GM10266 (cell line): ENCODE data around the gene KLHL42.

Experiments used
- DNase-seq: peaks from one replicate; pipeline ENCODE4 v3.0.0; 2012; ENCODE audit errors: extremely low spot score
- CTCF ChIP-seq: IDR thresholded peaks from 2 replicates; pipeline ENCODE4 v1.5.1; 2012; ENCODE audit warnings: mild to moderate bottlenecking, low read depth; ENCODE audit not compliant: control insufficient read depth, insufficient read depth; ENCODE audit errors: missing control alignments

Gene KLHL42

DNA sequence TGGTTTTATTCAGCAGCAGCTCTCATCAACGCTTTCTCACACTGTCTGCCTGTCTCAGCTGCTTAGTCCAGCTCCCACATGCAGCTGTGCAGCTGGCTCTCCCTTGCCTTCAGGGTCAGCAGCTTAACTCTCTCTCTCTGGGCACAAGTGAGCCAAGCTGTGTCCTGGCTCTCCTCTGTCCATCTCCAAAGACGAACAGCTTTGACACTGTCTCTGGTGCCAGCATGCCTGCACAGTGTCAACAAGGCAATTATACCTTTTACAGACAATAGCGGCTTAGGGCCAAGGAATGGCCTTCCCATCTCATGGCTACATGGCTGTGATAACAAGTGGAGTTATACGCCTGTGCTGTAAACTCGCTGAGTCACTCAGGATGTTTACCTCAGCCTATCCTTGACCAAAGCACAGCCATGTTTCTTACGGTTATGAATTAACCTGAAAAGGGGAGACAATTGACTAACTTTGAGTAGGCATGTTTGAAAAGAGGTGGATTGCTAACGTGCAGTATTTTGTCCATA is 38.4 kb downstream of the KLHL42 start:
- DNase-seq: no peak
- TF ChIP-seq CTCF: no peak

DNA sequence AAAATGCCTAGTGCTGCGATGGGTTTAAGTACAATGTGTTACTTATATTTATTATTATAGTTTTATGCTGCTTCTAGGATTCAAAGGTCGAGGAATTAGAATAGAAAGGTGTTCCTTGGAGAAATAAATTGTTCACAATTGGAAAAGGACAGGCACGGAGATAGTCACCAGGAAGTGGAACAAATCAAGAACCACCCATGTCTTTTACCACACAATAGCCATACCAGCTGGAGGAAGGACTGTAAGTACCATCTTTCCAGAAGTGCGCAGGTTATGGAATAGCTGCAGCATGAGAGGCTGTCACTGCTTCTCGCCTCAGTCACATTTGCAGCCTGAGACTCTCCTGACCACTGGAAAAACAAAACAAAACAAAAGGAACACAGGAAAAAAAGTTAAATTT is 40.5 kb downstream of the KLHL42 start:
- TF ChIP-seq CTCF: no peak
- DNase-seq: no peak

GRCh38 chr12:27821259-27821973 is 41.4 kb downstream of the KLHL42 start:
- DNase-seq: peak; percentile 46
- peak; percentile 65 for TF ChIP-seq CTCF

DNA sequence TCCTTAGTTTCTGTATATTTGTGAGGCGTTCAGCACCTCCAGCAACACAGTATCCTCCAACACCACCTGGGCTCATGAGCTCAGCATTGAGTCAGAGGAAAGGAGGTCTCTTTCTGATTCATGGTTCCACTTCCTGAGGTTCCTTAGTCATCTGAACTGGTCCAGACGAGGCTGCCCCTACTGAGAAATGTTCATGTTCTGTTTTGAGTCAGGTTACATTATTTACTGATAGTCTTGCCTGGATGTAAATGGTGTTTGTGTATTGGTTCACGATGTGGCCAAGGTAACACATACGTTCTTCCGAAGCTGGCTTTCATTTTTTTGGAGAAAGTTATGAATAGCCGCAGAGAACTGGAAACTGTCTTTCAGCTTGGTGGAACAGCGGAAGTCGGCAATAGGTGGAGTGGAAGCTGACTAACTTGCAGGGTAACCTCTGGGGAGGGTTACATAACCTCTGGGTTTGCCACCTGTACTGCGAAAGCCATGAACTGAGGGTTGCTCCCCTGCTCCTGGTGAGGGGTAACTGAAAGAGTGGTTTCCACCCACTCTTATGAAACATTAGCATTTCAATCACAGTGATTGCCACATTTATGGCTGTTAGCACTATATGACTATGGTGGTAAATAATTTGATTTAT is 42.2 kb downstream of the KLHL42 start:
- peak; percentile 47 for DNase-seq
- no peak for TF ChIP-seq CTCF

DNA sequence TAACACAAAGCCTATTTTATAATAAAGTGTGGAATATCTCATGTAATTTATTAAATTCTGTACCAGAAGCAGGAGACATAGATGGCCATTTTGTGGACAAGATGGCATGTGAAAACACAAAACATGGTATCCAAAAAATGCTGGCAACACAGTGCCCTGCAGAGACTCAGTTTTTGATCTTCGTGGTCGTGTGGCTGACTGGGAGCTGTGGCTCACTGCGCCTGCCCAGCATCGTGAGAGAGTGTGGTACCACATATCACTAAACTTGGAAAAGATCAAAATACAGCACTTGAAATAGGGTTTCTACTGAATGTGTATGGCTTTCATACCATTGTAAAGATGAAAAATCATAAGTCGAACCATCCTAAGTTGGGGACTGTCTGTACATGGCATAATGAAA is 43.0 kb downstream of the KLHL42 start:
- no peak for TF ChIP-seq CTCF
- no peak for DNase-seq

DNA sequence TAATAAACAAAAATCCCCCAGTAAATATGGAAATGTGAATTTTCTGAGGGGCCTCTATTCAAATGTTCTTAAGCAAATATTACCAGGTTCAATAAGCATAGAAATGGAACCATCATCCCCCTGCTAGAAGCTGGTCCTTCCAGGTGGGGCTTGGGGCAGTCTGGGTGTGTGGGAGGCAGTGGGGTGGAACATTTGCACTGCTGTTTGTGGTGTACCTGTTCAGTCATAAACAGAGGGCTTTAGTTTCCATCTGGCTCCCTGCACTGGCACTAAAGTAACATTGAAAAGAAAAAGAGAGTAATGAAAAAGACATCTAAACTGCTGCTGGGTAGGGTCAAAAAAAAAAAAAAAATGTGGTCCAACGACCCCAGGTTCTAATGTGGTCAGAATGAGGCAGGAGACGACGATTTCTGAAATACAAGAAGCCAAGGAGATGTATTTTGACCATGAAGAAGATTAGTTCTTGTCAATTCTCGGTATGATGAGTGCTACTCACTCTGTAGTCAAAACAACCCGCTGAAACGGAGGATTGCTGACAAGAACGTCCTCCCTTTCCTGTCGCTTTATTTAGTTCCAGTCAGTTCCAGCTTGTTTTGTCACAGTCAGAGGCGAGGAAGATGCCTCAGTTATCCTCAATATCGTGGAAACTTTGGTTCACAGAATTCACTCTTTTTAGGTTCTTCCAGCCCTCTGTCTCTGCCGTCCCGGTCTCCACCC is 44.3 kb downstream of the KLHL42 start:
- DNase-seq: peak; percentile 14
- TF ChIP-seq CTCF: no peak
